ENCODE measurements around the gene CEACAM6. TPM values are rescaled to one million over a fixed set of nuclear protein-coding genes. Genes with fewer than 3 reads are reported as not detected.

CEACAM6 gene
- polyA plus RNA-seq, 2 of the 4 experiments (the other 2 are of a cell fraction) = 0.97 to 17.7 TPM

DNA sequence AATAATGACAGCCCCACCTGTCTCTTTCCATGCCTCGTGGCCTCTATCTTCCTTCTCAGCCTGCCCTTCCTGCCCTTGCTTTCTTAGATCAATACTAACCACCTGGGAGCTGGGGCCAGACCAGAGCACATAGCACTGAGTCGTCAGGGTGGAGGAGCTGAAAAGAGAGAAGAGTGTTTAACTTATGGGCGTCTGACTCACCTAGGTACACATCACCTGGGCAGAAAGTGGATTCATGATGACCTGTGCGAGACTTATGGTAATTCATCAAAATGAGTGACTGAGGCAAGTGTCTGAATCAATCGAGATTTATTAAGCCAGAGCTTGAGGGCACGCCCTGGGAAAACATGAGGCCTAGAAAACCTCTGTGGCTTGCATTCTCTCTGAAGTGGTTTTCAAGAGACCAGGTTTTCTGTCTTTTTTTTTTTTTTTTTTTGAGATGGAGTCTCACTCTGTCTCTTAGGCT lies 19.2 kb downstream of the CEACAM6 start:
- H3K4me1 ChIP-seq = peaks cover 5% of the 10 kb centered on the region; the same call in 2 of the 3 replicates
- H3K4me3 ChIP-seq = no peak overlapping the region
- FAIRE-seq (peak; percentile 98), DNase-seq (ENCODE audit: low read depth in 1 of 2, low spot score in 1 of 2) (peak; percentile 57), ATAC-seq (no peak; a peak in 1 of 6 replicates)
- POLR2A ChIA-PET = no interaction called here
- CTCF ChIA-PET = interaction anchor here (0.8 to 19.2 kb wide), 9 partner anchors 11 to 326 kb away, joined by 3 to 474 read pairs (median 4); partner anchors contain the start of genes CEACAM3 and CEACAM6
- H3K4me2 ChIP-seq = no peak overlapping the region
- H3K9me3 ChIP-seq = no peaks in the 10 kb centered on the region
- no peak for TF ChIP-seq CBX8 (IDR thresholded peaks at IDR 0.05)
- TF ChIP-seq RARB (CRISPR knock-in tag; IDR thresholded peaks at IDR 0.05) = no peak
- TF ChIP-seq, protein P1, sequence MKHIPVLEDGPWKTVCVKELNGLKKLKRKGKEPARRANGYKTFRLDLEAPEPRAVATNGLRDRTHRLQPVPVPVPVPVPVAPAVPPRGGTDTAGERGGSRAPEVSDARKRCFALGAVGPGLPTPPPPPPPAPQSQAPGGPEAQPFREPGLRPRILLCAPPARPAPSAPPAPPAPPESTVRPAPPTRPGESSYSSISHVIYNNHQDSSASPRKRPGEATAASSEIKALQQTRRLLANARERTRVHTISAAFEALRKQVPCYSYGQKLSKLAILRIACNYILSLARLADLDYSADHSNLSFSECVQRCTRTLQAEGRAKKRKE (CRISPR knock-in tag; IDR thresholded peaks at IDR 0.05; ENCODE audit: low read depth) = no peak
- TF ChIP-seq, protein P2, sequence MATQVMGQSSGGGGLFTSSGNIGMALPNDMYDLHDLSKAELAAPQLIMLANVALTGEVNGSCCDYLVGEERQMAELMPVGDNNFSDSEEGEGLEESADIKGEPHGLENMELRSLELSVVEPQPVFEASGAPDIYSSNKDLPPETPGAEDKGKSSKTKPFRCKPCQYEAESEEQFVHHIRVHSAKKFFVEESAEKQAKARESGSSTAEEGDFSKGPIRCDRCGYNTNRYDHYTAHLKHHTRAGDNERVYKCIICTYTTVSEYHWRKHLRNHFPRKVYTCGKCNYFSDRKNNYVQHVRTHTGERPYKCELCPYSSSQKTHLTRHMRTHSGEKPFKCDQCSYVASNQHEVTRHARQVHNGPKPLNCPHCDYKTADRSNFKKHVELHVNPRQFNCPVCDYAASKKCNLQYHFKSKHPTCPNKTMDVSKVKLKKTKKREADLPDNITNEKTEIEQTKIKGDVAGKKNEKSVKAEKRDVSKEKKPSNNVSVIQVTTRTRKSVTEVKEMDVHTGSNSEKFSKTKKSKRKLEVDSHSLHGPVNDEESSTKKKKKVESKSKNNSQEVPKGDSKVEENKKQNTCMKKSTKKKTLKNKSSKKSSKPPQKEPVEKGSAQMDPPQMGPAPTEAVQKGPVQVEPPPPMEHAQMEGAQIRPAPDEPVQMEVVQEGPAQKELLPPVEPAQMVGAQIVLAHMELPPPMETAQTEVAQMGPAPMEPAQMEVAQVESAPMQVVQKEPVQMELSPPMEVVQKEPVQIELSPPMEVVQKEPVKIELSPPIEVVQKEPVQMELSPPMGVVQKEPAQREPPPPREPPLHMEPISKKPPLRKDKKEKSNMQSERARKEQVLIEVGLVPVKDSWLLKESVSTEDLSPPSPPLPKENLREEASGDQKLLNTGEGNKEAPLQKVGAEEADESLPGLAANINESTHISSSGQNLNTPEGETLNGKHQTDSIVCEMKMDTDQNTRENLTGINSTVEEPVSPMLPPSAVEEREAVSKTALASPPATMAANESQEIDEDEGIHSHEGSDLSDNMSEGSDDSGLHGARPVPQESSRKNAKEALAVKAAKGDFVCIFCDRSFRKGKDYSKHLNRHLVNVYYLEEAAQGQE (IDR thresholded peaks at IDR 0.05) = no peak
- TF ChIP-seq JUN (IDR thresholded peaks at IDR 0.05) = no peak
- no peak for TF ChIP-seq JUNB (IDR thresholded peaks at IDR 0.05)
- TF ChIP-seq NFE2L2 (conservative IDR thresholded peaks at IDR 0.05; ENCODE audit: low read length) = no peak
- TF ChIP-seq, protein P3, sequence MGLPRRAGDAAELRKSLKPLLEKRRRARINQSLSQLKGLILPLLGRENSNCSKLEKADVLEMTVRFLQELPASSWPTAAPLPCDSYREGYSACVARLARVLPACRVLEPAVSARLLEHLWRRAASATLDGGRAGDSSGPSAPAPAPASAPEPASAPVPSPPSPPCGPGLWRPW (IDR thresholded peaks at IDR 0.05) = no peak
- no peak for TF ChIP-seq MAZ (IDR thresholded peaks at IDR 0.05; ENCODE audit: borderline replicate concordance, low read depth, low read length)
- TF ChIP-seq, protein P4, sequence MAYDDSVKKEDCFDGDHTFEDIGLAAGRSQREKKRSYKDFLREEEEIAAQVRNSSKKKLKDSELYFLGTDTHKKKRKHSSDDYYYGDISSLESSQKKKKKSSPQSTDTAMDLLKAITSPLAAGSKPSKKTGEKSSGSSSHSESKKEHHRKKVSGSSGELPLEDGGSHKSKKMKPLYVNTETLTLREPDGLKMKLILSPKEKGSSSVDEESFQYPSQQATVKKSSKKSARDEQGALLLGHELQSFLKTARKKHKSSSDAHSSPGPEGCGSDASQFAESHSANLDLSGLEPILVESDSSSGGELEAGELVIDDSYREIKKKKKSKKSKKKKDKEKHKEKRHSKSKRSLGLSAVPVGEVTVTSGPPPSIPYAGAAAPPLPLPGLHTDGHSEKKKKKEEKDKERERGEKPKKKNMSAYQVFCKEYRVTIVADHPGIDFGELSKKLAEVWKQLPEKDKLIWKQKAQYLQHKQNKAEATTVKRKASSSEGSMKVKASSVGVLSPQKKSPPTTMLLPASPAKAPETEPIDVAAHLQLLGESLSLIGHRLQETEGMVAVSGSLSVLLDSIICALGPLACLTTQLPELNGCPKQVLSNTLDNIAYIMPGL (CRISPR knock-in tag; IDR thresholded peaks at IDR 0.05; ENCODE audit: borderline replicate concordance) = no peak
- no peak for TF ChIP-seq ZFP36 (IDR thresholded peaks at IDR 0.05; ENCODE audit: borderline replicate concordance, partially characterized antibody)
- TF ChIP-seq EP300 (IDR thresholded peaks at IDR 0.05) = no peak
- no peak for TF ChIP-seq EHF (CRISPR knock-in tag; IDR thresholded peaks at IDR 0.05)
- TF ChIP-seq CBX2 (IDR thresholded peaks at IDR 0.05; ENCODE audit: borderline replicate concordance, low read depth) = no peak
- WGBS (ENCODE audit: missing lambda C conversion rate) = 16% methylated on average over 6 of the region's 6 CpGs
- H3K27ac ChIP-seq = no peak overlapping the region

DNA sequence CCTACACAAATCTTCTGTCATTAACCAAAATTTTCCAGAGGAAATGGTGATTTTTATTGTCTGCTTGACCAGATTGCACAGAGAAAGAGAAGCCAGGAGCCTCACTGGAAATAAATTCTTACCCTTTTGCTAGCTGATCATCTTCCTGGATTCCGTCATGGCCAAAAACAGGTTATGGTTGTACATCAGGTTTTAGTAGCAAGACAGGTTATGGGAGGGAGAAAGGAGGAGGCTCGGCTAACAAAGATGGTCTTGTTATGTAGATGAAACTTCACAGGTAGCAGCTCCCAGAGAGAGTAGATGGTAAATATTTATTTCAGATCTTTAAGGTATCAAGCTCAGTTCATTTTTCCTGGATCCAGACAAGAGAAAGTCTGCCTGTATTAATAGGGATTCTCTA lies 21.4 kb downstream of the CEACAM6 start:
- no peak overlapping the region for H3K4me3 ChIP-seq
- ChIA-PET POLR2A (interaction anchor here (0.6 kb wide), 1 partner anchor 48 kb away, joined by 3 read pairs; no protein-coding TSS in a partner anchor), CTCF (interaction anchor here (0.5 to 19.2 kb wide), 12 partner anchors 8 to 631 kb away, joined by 3 to 474 read pairs (median 17); partner anchors contain the start of genes CEACAM3 and CEACAM6)
- TF ChIP-seq PHF8 (IDR thresholded peaks at IDR 0.05; ENCODE audit: borderline replicate concordance, low read depth) (no peak), KDM5A (IDR thresholded peaks at IDR 0.05) (no peak), RFX5 (IDR thresholded peaks at IDR 0.05) (no peak), MAFK (IDR thresholded peaks at IDR 0.05; ENCODE audit: partially characterized antibody) (no peak)
- WGBS (ENCODE audit: missing lambda C conversion rate) = 68% methylated on average over 2 of the region's 2 CpGs
- FAIRE-seq = no peak
- no peak for ATAC-seq
- no peak overlapping the region for H3K4me2 ChIP-seq
- no peaks in the 10 kb centered on the region for H3K9me3 ChIP-seq
- H3K27ac ChIP-seq = no peak overlapping the region
- peaks cover 5% of the 10 kb centered on the region; the same call in 2 of the 3 replicates for H3K4me1 ChIP-seq
- DNase-seq (ENCODE audit: low read depth in 1 of 2, low spot score in 1 of 2) = no peak
